Activated T-cell treated with anti-CD3 and anti-CD28 coated beads, Interleukin-2, amount 50 U/mL, for 4 hours (primary cell): ENCODE results near the gene HMX2. TPM values are rescaled to one million over a fixed set of nuclear protein-coding genes. Genes with fewer than 3 reads are reported as not detected.

Experiments
- ATAC-seq, 2 donors: fragments of 200-7000 bp; cut with Tn5 transposase; one replicate each; pipeline ENCODE4 v1.10.0; 2021
- DNase-seq: peaks from one replicate; pipeline ENCODE4 v3.0.0-alpha.2; 2020
- H3K27me3 Mint-ChIP-seq: one replicate; pipeline ENCODE4 v1.8.0; 2021; ENCODE audit warnings: low read depth, mixed read lengths
- H3K36me3 Mint-ChIP-seq: one replicate; pipeline ENCODE4 v1.8.0; 2022; ENCODE audit warnings: mixed read lengths; ENCODE audit not compliant: insufficient read depth
- H3K4me1 Mint-ChIP-seq: one replicate; pipeline ENCODE4 v1.8.0; 2021; ENCODE audit warnings: low read depth, mixed read lengths
- H3K4me3 Mint-ChIP-seq: one replicate; pipeline ENCODE4 v1.8.0; 2021; ENCODE audit warnings: mild to moderate bottlenecking, moderate library complexity, mixed read lengths
- H3K9me3 Mint-ChIP-seq: one replicate; pipeline ENCODE4 v1.8.0; 2021; ENCODE audit warnings: mixed read lengths
- total RNA-seq, 3 donors: library from RNA; stranded (reverse); gene quantifications; one replicate each; pipeline ENCODE4 v1.2.1, GENCODE V29; 2021

HMX2 gene
- total RNA-seq, 3 donors from 2014 or later = 0.11 TPM; not detected in 2

DNA sequence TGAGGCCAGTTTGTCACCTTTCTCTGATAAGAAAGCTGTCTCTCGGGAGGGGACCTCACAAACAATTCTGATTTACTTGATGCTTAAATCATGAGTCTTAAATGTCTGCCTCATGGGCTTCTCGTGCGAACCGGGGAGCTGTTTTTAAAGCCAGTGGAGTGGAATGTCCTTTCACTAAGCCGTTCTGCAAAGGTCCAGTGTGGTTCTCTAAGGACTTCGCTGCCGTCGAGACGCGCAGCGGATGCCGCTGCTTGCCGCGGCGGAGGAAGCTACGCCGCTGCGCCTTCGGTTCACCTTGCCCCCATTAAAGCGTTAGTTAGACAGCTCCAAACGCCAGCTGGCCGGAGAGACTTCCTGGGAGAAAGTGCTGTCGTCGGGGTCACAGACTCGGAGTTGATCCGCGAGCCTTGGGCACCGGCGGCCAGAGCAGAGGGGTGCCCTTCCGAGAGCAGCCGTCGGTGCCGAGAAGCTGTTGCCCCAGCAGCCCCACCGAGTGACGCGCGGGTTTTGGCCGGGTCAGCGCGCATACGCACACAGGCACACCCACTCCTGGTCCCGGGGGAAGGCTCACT lies 13.5 kb upstream of the HMX2 start:
- H3K9me3 Mint-ChIP-seq = no peaks in the 10 kb centered on the region
- H3K4me1 Mint-ChIP-seq = peaks cover 37% of the 10 kb centered on the region
- H3K36me3 Mint-ChIP-seq = no peaks in the 10 kb centered on the region
- DNase-seq (no peak), ATAC-seq (no peak)
- peak overlapping the region; percentile 54 for H3K4me3 Mint-ChIP-seq
- peaks cover 78% of the 10 kb centered on the region for H3K27me3 Mint-ChIP-seq

DNA sequence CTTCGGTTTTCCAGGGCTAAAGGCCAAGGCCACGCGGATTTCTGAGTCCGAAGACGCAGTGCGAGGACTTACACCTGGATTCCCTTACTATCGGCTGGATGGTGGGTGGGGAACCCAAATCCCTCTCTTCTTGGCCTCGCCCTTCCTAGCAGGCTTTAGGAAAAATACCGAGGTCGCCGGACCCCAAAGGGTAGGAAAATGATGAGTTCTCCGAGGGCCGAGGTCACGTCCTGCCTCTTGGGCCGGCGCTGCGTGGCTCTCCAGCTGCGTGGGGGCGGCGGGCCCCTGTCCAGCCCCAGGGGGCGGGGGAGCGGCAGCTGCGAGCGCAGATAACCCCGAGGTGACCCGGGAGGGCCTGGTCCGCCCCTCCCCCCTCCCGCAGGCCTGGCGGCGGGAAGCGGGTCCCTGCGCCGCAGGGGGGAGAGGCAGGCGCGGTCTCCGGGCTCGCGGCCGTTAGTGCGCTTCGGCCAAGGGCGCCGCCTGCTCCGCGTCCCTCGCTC lies 13.0 kb upstream of the HMX2 start:
- ATAC-seq (no peak), DNase-seq (no peak)
- peaks cover 78% of the 10 kb centered on the region for H3K27me3 Mint-ChIP-seq
- no peaks in the 10 kb centered on the region for H3K9me3 Mint-ChIP-seq
- H3K4me3 Mint-ChIP-seq = peak overlapping the region; percentile 63
- H3K4me1 Mint-ChIP-seq = peaks cover 42% of the 10 kb centered on the region
- H3K36me3 Mint-ChIP-seq = no peaks in the 10 kb centered on the region

DNA sequence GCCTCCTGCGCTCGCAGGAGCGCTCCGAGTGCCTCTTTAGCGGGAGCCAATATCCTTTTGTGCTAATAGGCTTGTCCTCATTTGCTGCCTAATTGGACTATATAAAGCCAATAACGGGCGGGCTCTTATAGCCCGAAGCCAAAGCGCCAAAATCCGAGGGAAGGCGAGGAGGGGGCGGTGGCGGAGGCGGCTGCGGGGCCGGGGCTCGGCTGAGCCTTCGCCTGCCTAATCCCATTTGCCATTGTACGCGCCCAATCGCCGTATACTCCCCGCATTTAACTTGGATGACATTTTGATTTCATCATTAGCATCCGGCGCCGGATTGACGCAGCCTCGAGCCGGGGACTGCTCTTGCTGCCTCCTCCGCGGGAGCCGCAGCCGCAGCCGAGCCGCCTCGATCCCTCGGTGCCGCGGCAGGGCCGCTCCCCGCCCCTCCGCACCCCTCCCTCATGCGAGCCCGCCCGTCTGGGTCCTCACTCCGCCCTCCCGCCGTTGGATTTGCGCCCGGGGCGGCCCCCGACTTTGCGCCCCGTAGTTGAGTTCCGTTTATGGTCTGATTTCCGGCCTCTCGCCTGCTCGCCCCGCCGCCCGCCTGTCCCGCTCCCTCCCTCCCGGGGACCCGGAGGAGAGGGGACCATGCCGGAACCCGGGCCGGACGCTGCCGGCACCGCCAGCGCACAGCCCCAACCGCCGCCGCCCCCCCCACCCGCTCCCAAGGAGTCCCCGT lies 12.4 kb upstream of the HMX2 start, which contains the start of gene HMX3:
Gene HMX3 (plus strand): TSS at position 556 of the 727 bp plus-strand sequence. CDS start 81 bp downstream, at position 637.
- peaks cover 48% of the 10 kb centered on the region for H3K4me1 Mint-ChIP-seq

DNA sequence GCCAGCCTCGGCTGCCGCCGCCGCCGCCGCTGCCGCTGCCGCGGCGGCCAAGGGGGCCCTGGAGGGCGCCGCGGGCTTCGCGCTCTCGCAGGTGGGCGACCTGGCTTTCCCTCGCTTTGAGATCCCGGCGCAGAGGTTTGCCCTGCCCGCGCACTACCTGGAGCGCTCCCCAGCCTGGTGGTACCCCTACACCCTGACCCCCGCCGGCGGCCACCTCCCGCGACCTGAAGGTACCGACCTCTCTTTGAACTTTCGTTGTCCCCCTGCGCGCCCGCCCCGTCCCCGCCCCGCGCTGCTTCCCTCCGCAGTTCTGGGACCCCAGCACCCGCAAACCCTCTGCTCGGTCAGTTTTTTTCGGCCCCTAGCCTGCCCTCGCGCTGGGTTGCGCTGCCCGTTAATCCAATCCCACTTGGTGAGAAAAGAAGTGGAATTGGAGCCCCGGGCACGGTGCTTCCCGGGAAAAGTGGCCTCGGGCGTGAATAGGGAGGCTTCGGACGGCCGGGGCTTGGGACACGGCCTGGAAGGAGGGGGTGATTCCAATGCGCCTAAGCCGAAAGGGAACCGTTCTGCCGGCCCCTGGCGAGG lies 11.6 kb upstream of the HMX2 start:
- Mint-ChIP-seq H3K27me3 (peaks cover 83% of the 10 kb centered on the region), H3K36me3 (no peaks in the 10 kb centered on the region), H3K4me3 (peak overlapping the region; percentile 81), H3K4me1 (peaks cover 51% of the 10 kb centered on the region), H3K9me3 (no peaks in the 10 kb centered on the region)
- no peak for DNase-seq
- peak in 1 of 2 donors; percentile 4 for ATAC-seq

More for the DNA sequence above, 12.4 kb upstream of the HMX2 start, which contains the start of gene HMX3:
- H3K4me3 Mint-ChIP-seq = peak within 1 kb of the TSS; percentile 81
- H3K27me3 Mint-ChIP-seq = peaks cover 78% of the 10 kb centered on the region
- H3K9me3 Mint-ChIP-seq = no peaks in the 10 kb centered on the region
- peak in 1 of 2 donors; percentile 29 for ATAC-seq
- peak; percentile 40 for DNase-seq
- H3K36me3 Mint-ChIP-seq = no peaks in the 10 kb centered on the region

DNA sequence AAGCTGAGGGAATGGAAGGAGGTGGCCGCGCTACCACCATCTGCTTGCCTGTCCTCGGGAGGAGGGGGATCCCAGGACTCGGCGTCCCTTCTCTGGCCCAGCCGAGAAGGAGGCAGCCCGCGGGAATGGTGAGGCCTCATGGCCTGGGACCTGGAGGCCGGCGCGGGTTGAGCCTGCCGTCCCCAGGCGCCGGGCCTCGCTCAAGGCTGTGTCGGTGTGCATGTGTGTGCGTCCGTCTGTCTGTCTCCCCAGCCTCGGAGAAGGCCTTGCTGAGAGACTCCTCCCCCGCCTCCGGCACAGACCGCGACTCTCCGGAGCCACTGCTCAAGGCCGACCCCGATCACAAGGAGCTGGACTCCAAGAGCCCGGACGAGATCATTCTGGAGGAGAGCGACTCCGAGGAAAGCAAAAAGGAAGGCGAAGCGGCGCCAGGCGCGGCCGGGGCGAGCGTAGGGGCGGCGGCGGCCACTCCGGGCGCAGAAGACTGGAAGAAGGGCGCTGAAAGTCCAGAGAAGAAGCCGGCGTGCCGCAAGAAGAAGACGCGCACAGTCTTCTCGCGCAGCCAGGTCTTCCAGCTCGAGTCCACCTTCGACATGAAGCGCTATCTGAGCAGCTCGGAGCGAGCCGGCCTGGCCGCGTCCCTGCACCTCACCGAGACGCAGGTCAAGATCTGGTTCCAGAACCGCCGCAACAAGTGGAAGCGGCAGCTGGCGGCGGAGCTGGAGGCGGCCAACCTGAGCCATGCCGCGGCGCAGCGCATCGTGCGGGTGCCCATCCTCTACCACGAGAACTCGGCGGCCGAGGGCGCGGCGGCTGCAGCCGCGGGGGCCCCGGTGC lies 10.9 kb upstream of the HMX2 start:
- peaks cover 57% of the 10 kb centered on the region for H3K4me1 Mint-ChIP-seq
- peak; percentile 25 to 31 for ATAC-seq

DNA sequence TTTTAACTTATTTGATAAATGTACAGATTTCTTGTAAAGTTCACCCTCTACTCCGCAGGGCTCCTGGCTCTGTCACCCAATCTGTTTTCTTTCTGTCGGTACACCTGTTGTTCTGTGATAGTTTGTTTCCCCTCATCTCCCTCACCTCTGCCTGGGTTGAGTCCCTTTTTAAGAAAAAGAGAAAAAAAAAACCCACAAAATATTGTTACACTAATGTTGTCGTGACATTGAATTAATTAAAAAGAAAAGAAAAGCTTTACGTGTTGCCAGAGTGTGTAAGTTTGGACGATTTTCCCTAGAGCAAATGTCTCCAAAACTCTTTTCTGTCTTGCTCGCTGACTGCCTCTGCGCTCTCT lies 8.8 kb upstream of the HMX2 start:
- no peaks in the 10 kb centered on the region for H3K9me3 Mint-ChIP-seq
- H3K36me3 Mint-ChIP-seq = no peaks in the 10 kb centered on the region
- ATAC-seq (no peak), DNase-seq (no peak)
- peaks cover 56% of the 10 kb centered on the region for H3K4me1 Mint-ChIP-seq
- no peak overlapping the region for H3K4me3 Mint-ChIP-seq
- H3K27me3 Mint-ChIP-seq = peaks cover 82% of the 10 kb centered on the region

More for the DNA sequence above, 10.9 kb upstream of the HMX2 start:
- Mint-ChIP-seq H3K27me3 (peaks cover 84% of the 10 kb centered on the region), H3K9me3 (no peaks in the 10 kb centered on the region), H3K36me3 (no peaks in the 10 kb centered on the region), H3K4me3 (peak overlapping the region; percentile 81)
- DNase-seq = peak; percentile 14

DNA sequence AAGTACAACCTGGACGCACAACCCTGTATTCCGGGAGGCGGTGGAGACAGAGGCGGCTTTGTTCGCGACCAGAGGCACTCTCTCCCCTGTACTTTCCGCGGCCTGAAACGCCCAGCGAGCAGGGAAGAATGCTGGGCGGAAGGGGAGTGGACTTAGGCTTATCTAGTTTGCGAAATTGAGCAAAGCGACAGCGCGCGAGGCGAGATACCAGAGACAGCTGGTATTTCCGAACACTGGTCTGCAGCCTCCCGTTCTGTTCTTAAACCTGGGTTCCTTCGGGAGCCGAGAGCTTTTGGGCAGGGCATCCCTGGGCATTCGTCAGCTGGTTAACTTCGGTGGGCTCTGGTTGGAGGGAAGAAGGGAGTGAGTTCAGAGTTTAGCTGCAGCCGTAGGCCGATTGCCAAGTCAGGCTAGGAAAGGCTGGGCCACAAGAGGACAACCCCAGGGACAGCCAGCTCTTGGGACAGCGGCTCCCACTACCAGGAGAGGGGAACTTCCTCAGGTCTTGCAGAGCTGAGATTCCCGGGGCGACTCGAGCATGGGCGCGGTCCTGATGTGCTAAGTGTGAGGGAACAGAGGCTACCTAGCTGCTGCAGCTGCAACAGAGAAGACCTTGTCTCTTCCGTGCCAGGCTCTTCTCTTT lies 8.3 kb upstream of the HMX2 start:
- no peak overlapping the region for H3K4me3 Mint-ChIP-seq
- no peaks in the 10 kb centered on the region for H3K9me3 Mint-ChIP-seq
- H3K4me1 Mint-ChIP-seq = peaks cover 56% of the 10 kb centered on the region
- no peaks in the 10 kb centered on the region for H3K36me3 Mint-ChIP-seq
- peaks cover 82% of the 10 kb centered on the region for H3K27me3 Mint-ChIP-seq
- DNase-seq (no peak), ATAC-seq (no peak)

DNA sequence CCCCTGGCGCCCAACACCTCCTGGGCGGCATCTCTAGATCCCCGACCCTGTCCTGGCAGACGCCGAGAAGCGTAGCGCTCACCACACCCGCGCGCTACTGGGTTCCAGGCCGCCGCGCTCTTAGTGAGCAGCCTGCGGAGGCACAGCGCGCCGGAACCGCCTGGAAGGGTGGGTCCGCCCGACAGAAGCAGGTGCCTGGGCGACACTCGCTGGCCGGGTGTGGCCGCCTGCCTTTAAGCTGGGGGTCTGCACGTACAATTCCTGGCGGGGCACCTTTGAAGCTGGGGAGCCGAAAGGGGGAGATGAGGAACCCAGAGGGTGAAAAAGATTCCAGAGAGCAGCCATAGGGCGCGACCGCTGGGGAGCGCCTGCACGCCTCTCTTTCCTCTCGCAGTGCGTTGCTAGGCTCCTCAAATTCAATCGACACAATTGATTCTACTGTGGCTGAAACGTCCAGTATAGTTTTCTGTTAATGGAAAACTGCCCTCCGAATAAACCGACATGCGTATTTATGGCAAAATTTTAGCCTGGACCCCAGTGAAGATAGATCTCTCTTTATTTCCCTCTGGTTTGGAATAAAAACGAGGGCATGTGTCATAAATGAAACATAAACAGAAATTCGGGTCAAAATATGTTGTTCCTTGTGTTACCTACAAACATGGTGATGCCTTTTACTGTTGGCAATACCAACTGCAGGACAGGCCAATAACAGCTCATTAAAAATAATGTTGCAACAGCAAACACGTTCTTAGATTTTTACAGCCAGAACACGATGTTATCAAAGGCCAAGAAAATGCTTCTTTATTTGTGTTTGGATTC lies 7.6 kb upstream of the HMX2 start:
- peak; percentile 11 for DNase-seq
- Mint-ChIP-seq H3K36me3 (no peaks in the 10 kb centered on the region), H3K9me3 (no peaks in the 10 kb centered on the region), H3K4me1 (peaks cover 60% of the 10 kb centered on the region), H3K27me3 (peaks cover 86% of the 10 kb centered on the region), H3K4me3 (peak overlapping the region; percentile 43)
- ATAC-seq = peak; percentile 8 to 19

DNA sequence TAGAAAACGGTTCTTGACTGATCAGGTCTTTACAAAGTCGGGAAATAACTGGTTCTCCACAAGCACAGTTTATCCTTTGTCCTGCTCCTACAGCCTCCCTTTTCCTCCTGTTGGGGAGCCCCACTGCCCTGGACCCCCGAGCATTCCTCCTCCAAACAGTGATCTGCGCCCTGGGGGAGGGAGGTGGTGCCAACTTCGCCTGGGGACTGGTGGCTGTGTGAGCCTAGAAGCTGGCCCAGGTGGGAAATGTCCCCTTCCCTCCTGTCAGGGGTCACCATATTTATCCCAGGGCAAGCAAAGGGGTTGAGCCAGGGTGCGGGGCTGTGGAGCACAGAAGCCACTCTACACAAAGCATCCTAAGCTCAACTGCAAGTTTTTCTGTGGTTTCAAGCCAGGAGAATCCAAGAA lies 6.9 kb upstream of the HMX2 start:
- H3K9me3 Mint-ChIP-seq = no peaks in the 10 kb centered on the region
- ATAC-seq (no peak), DNase-seq (no peak)
- H3K27me3 Mint-ChIP-seq = peaks cover 92% of the 10 kb centered on the region
- peaks cover 66% of the 10 kb centered on the region for H3K4me1 Mint-ChIP-seq
- H3K36me3 Mint-ChIP-seq = no peaks in the 10 kb centered on the region
- no peak overlapping the region for H3K4me3 Mint-ChIP-seq

DNA sequence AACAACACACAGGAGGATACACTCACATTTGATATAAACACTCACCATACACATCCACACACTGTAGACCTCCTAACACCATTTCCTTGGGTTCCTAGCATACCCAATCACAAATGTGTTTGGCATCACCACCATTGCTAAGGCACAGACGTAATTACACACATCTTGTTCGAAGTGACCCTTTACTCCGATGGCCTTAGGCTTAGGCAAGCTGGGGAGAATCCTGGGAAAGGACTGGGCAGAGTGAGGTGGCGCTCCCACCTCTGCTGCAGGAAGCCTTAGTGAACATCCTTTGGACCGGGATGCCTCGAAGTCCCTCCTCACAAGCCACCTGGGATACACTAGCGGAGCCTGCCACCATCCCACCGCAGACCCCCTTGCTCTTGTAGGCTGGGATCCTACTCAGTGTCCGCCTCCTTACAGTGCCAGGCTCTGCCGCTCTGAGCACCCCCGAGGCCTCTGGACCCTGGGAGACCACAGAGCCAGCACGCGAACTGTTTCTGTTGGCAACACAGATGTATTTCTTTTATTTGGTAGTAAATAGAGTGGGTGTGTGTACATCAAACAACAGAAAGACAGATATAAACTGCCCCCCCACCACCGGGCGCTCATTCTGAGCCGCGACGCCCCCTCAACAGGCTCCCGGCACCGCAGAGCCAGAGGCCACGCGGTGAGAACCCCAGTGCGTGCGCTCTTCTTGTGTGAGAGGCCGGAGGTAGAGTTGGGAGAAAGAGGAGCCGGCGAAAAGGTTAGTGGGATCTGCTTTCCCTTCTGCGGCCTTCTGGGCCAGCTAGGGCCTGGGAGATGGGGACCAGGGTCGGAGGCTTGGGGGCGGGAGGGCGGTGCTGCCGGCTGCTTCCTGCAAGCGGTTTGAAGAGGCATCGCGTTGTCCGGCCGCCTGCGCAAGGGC lies 5.9 kb upstream of the HMX2 start:
- ATAC-seq = no peak
- Mint-ChIP-seq H3K9me3 (no peaks in the 10 kb centered on the region), H3K27me3 (peaks cover 91% of the 10 kb centered on the region), H3K4me1 (peaks cover 64% of the 10 kb centered on the region), H3K4me3 (no peak overlapping the region), H3K36me3 (no peaks in the 10 kb centered on the region)
- no peak for DNase-seq

DNA sequence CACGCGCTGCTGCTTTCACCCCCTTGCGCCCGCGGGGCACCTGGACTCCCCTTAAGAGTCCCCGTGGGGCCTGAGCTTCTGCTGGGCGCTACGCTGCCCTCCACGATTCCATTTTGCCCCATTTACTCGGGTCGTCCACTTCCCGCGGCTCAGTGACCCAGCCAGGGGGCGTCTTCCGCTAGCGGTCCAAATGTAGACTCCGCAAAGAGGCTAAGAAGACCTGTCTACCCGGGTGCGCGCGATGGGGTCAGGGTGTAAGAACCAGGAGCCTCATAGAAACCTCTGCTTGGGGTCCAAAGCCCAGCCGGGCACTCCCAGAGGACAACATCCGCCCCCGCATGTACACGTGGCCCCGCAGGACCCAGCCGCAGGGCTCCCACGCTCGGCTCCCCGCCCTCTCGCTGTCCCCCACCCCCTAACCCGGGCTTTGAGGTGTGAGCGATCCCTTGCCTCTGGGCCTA lies 5.2 kb upstream of the HMX2 start:
- H3K4me3 Mint-ChIP-seq = no peak overlapping the region
- no peak for DNase-seq
- no peaks in the 10 kb centered on the region for H3K36me3 Mint-ChIP-seq
- peaks cover 91% of the 10 kb centered on the region for H3K27me3 Mint-ChIP-seq
- ATAC-seq = no peak
- H3K4me1 Mint-ChIP-seq = peaks cover 66% of the 10 kb centered on the region
- no peaks in the 10 kb centered on the region for H3K9me3 Mint-ChIP-seq

DNA sequence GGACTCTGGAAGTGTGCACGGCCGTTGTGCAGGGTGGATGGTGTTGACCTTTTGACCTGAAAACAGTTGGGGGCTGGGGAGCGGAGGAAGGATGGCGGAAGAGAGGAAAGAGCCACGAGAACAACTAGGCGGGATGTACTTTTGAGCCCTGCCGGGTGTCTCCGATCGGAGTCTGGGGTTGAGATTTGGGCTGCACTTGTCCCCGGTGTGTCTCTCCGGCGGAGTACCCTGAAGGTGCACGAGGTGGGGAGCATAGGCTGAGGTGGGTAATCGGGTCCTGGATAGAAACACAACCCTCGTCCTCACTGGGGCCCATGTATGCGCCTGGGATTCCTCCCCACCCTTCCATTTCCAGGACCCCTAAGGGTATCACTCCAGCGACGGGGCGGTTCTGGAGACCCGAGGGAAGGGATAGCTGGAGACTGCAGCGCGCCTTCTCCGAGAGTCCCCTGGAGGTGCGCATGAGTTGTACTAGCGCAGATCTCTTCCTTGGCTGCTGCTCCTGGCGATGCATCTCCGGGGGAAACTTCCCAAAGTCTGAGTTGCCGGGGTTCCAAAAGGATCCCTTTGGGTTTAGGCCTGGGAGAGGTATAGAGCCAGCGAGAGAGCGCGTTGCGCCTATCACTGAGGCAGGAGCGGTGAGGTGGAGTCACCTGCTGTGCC lies 4.6 kb upstream of the HMX2 start:
- Mint-ChIP-seq H3K4me3 (no peak overlapping the region), H3K36me3 (no peaks in the 10 kb centered on the region), H3K4me1 (peaks cover 63% of the 10 kb centered on the region), H3K27me3 (peaks cover 85% of the 10 kb centered on the region), H3K9me3 (no peaks in the 10 kb centered on the region)
- no peak for DNase-seq
- ATAC-seq = no peak
